Stimulated activated CD4-positive, alpha-beta T cell treated with anti-CD3 and anti-CD28 coated beads, Interleukin-2, amount 100 ng/mL, for 48 hours (primary cell): ENCODE data around the gene MRPL24.
A peak's percentile ranks its signal among the peaks of the same experiment; 100 is the strongest.
"Not testable (repeated sequence)": the region's sequence is repeated elsewhere in the genome, so short reads cannot be mapped to it uniquely, and the experiment has no call there.

ENCODE experiments used
- DNase-seq, 2 donors: peaks; one replicate each; pipeline ENCODE4 v3.0.0-alpha.2; 2020

Gene MRPL24

GRCh38 chr1:156757572-156758253, 16.8 kb upstream of the MRPL24 start:
- DNase-seq = not testable (repeated sequence)

DNA sequence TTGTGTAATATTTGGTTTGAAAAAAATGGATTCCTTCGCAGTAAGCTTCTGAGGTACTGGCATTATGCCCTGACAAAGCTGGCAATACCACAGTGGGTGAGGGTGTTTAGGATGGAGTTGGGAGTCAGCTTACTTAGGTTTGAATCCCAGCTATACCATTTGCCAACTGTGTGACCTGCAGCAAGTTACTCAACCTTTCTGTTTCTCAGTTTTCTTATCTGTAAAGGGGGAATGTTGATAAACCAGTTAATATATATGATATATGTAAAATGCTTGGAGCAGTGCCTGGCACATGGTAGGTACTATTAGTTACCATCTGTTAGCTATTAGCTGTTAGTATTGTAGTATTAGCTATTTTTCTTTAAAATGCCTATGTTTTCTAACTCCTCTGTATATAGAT, 15.5 kb upstream of the MRPL24 start:
- DNase-seq = no peak

- DNase-seq = no peak
Observed at GRCh38 chr1:156755527-156755950, 14.7 kb upstream of the MRPL24 start.

- DNase-seq = no peak
Observed at GRCh38 chr1:156754219-156754618, 13.3 kb upstream of the MRPL24 start.

DNA sequence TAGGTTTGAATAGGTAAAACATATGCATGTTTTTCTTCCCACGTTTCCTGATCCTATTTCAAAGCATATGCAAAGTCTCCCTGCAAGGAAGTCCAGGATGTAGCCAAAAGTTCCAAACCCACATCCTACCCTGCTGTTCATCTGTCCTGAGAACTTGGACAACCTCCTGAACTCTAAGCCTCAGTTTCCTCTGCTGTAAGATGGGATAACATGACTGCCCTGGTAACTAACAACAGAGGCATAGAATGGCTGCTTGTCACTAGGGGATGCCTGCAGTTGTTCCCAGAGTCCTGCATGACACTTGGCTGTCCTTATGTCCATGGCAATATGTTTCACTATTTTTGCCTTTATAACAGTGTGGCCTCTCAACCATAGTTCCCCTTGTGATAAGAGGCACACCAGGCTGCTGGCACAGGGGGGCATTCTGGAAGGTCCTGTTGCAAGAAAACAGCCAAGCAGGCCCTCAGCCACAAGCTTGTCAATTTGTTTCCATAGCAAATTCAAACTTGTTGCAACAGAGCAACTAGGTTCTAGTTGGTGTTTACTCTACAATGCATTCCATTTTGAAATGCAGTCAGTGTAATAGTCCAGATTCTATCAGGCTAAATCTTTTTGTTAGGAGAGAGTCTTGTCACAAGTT, 12.1 kb upstream of the MRPL24 start:
- DNase-seq = no peak

DNA sequence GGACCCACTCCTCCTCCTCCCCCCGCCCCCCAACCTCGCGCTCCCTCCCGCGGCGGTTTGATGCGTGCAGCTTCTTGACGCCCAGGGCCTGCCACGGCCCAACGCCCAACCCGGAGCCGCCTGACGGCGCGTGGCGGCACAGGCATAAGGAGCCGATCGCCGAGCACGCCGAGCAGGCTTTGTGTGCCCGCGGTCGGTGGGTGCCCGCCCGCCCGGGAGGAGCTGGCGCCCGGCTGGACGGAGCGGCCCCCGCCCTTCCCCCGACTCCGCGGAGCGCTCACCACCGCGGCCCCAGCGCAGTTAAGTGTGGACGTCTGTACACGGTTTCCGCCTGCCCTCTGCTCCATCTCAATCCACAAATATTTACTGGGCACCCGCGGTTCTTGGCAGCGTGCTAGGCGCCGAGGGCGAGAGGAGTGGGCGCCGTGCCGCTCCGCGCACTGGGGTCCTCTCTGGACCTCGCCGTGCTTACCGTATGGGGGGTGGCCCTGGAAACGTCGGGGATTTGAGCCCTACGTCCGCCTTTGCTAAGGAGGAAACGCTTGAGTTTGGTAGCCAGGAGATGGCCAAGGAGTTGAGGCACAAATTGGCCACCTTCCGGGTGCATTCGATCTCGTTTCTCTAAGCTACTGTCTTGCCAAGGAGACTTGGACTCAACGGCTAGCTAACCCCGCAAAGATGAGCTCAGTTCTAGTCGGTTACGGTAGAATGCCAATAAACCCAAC, 11.0 kb upstream of the MRPL24 start:
- DNase-seq = peak; percentile 93 to 94

- no peak for DNase-seq
Observed at GRCh38 chr1:156751451-156751756, 10.5 kb upstream of the MRPL24 start, which contains the start of gene HDGF. HDGF (minus strand) TSS chr1:156751675; CDS start chr1:156751429, 246 bp downstream.

- DNase-seq = no peak
Observed at GRCh38 chr1:156750711-156751450, 10.0 kb upstream of the MRPL24 start.

GRCh38 chr1:156750191-156750672, 9.3 kb upstream of the MRPL24 start:
- peak in 1 of 2 donors; percentile 28 for DNase-seq

DNA sequence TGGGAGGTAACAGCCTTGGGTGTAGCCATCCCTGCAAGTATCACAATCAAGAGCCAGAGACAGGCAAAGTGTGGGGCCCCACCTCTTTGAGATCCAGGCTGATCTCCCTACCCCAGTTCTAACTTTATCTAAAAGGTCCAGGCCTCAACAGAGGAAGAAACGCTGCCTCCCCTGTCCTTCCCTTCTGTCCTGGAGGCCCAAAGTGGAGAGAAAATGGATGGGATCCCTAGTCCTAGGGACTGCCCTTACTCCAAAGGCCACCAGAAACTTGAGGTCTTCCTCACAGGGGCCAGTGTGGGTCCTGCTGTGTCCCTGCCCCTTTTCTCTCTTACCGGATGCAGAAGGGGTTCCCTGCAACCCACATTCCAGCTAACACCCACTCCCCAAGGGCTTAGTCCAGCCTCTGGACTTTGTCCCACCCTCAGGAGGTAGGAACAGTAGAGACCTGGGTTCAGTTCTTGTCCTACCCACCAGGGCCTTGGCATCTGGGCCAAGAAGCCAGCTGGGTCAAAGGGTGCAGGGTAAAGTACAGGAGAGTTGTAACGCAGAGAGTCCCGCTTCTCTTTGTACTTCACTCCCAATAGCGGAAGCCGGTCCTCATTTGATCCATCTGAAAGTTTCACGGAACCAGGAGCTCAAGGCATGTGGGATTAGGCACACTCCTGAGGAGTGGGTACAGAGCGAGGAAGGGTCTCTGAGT, 8.7 kb upstream of the MRPL24 start:
- DNase-seq = no peak

- no peak for DNase-seq
Observed at GRCh38 chr1:156748670-156749418, 8.0 kb upstream of the MRPL24 start.

- DNase-seq = no peak
Observed at GRCh38 chr1:156747742-156748669, 7.1 kb upstream of the MRPL24 start.

- peak in 1 of 2 donors; percentile 54 for DNase-seq
Observed at GRCh38 chr1:156746728-156747631, 6.1 kb upstream of the MRPL24 start.

DNA sequence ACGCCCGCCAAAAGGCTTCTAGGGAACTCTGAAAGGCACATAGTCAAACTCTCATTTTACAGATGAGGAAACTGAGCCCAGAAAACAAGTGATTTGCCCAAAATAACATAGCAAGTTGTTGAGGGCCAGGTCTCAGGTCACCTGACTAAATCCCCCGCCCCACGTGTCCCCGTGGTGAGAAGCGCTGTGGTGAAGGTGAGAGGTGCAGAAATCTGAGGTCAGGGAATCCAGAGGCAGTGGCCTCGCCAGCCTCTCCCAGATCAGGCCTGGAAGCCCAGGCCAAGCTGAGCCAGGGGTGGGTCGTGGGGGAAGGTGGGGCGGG, 5.5 kb upstream of the MRPL24 start:
- no peak for DNase-seq

GRCh38 chr1:156745881-156746280, 5.0 kb upstream of the MRPL24 start:
- DNase-seq = no peak

- no peak for DNase-seq
Observed at GRCh38 chr1:156744786-156745419, 4.0 kb upstream of the MRPL24 start.

DNA sequence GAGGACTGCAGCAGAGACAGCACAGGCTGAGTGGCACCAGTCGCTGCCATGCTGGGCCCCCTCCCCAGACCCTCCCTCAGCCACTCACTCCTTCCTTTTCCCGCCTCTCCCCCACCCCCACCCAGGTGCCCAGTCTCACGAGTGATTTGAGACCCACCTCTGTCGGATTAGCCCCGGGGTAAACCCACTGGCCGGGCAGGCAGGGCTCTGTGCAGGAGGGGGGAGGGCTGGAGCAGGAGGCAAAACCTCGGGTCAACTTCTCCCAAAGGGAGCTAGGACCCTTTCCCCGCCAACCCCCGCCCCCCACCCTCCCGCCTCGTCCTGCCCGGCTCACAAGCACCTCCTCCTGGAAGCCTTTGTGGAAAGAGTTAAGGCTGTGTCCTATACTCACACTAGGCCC, 3.5 kb upstream of the MRPL24 start:
- no peak for DNase-seq

DNA sequence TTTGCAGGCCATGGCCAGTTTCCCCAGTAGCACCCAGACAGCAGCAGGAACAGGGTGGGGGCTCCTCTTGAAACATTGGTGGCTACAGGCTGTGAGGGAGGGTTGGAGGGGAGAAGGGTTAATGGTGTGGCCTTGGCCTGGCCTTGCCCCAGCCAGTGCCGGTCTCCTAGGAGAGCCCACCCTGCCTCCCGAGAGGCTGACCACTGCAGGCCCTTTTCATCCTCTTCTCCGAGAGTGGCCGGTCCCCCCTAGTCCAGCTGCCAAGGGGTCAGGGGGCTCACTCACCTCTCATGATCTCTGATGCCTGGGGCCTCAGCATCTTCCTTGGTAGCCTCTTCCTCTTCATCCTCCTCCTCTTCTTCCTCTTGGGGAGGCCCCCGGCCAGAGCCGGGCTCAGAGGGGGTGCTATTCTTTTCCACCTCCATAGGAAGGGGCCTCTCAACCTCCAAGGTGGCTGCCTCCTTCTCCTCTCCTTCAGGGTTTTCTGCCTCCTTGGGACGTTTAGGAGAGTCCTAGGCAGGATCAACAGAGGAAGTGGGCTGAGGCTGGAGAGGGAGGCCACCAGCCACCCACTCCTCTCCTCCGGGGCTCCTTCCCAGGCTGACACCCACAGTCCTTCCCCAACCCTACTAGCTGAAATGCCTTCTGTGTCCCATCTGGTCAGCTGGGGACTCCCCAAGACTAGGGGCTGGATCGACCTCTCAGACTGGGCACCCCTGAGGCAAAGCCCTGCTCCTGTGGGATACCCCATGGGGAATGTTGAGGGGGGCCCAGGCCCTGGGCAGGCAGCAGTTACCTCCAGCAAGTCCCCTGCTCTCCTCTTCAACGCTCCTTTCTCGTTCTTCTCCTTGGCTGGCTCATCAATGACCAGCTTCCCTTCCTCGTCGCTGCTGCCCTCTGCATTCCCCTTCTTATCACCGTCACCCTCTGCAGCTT, 2.7 kb upstream of the MRPL24 start:
- no peak for DNase-seq
